Measurements from ENCODE around the gene PRR35.

PRR35 gene

GRCh38 chr16:553601-554296 is 6.4 kb upstream of the PRR35 start:
- TF ChIP-seq ZFX (IDR thresholded peaks at IDR 0.05; ENCODE audit: borderline replicate concordance), result no peak
- no peak for TF ChIP-seq CTCF (IDR thresholded peaks at IDR 0.05)
- H3K27ac ChIP-seq, result no peak overlapping the region

- TF ChIP-seq CTCF (IDR thresholded peaks at IDR 0.05) (no peak), ZFX (IDR thresholded peaks at IDR 0.05; ENCODE audit: borderline replicate concordance) (no peak)
- no peak overlapping the region for H3K27ac ChIP-seq
These were observed 5.9 kb upstream of the PRR35 start for GRCh38 chr16:554297-554621.

GRCh38 chr16:554640-555365 is 5.4 kb upstream of the PRR35 start:
- TF ChIP-seq ZFX (IDR thresholded peaks at IDR 0.05; ENCODE audit: borderline replicate concordance) (no peak), CTCF (IDR thresholded peaks at IDR 0.05) (no peak)
- no peak overlapping the region for H3K27ac ChIP-seq

GRCh38 chr16:555528-556473 is 4.4 kb upstream of the PRR35 start:
- no peak overlapping the region for H3K27ac ChIP-seq
- no peak for TF ChIP-seq ZFX (IDR thresholded peaks at IDR 0.05; ENCODE audit: borderline replicate concordance)
- no peak for TF ChIP-seq CTCF (IDR thresholded peaks at IDR 0.05)

- no peak for TF ChIP-seq CTCF (IDR thresholded peaks at IDR 0.05)
- no peak overlapping the region for H3K27ac ChIP-seq
These were observed 3.6 kb upstream of the PRR35 start for GRCh38 chr16:556474-557173.

GRCh38 chr16:557463-558297 is 2.5 kb upstream of the PRR35 start:
- no peak for TF ChIP-seq ZFX (IDR thresholded peaks at IDR 0.05; ENCODE audit: borderline replicate concordance)
- TF ChIP-seq CTCF (IDR thresholded peaks at IDR 0.05), result no peak
- no peak overlapping the region for H3K27ac ChIP-seq

Measured in 22Rv1 (cell line).